K562 (cell line): ENCODE data around the gene MAP3K19. TPM values are rescaled to one million over a fixed set of nuclear protein-coding genes. Genes with fewer than 3 reads are reported as not detected.
"Not testable (repeated sequence)": the region's sequence is repeated elsewhere in the genome, so short reads cannot be mapped to it uniquely, and the experiment has no call there.

Experiments used
- ATAC-seq: fragments of 200-7000 bp; cut with Tn5 transposase; 3 replicates; pipeline ENCODE4 v1.9.1; 2020; ENCODE audit warnings: moderate library complexity
- BruUV-seq: library from RNA; stranded (reverse); fragments of 400-500 nt; replicated peaks from 2 replicates; lab custom pipeline; 2021; lab: Mats Ljungman, UMichigan
- CTCF ChIA-PET: fragments of 300-600 bp; formaldehyde crosslinking; extraction: SDS; loops from one replicate; lab custom pipeline; 2021; ENCODE audit warnings: low intra/inter-chr PET ratio; lab: Yijun Ruan, JAX
- POLR2A ChIA-PET: fragments of 300-600, 350-650 bp; sonication (Branson Sonifier 250); formaldehyde crosslinking; extraction: SDS; loops from one replicate; lab custom pipeline; 2021; ENCODE audit warnings: antibody characterized with exemption, inconsistent platforms; lab: Yijun Ruan, JAX
- DNase-seq, 4 experiments: peaks; one replicate each; pipeline versions ENCODE4 v3.0.0 to v3.0.0-alpha.2; 2011 to 2018; ENCODE audit warnings: low spot score in 3 of 4, mixed read lengths in 3 of 4; ENCODE audit errors: extremely low read depth in 1 of 4
- FAIRE-seq: peaks from 2 replicates; lab custom pipeline; 2011; peaks lifted over from hg19 to GRCh38; lab: Jason Lieb, UNC
- H2AFZ ChIP-seq: 2 replicates; pipeline ENCODE4 v1.6.0; 2011; ENCODE audit warnings: low read depth, low read length, control low read depth, inconsistent platforms
- H3K27ac ChIP-seq: fragments of 200-600 bp; 3 replicates; pipeline ENCODE4 v1.8.0; 2011; ENCODE audit warnings: low read depth, mild to moderate bottlenecking, control low read depth, inconsistent platforms, low read length, moderate library complexity, mixed read lengths; ENCODE audit errors: extremely low read depth
- H3K27me3 ChIP-seq, 2 experiments: fragments of 300-600 bp in 1 of 2; 2 replicates in 1 of 2; 3 replicates in 1 of 2; pipeline versions ENCODE4 v1.6.0 to v1.8.0; 2011; ENCODE audit warnings: inconsistent platforms in 2 of 2, low read length in 2 of 2, mild to moderate bottlenecking in 1 of 2, mixed read lengths in 1 of 2, moderate library complexity in 1 of 2; ENCODE audit not compliant: control insufficient read depth in 2 of 2, insufficient read depth in 2 of 2
- H3K36me3 ChIP-seq: fragments of 300-600 bp; 3 replicates; pipeline ENCODE4 v1.8.0; 2011; ENCODE audit warnings: mild to moderate bottlenecking, low read length, inconsistent platforms; ENCODE audit not compliant: control insufficient read depth, insufficient read depth
- H3K4me1 ChIP-seq, 2 experiments: fragments of 200-600 bp in 1 of 2; replicated peaks in 1 of 2; 2 replicates in 1 of 2; 3 replicates in 1 of 2; pipeline versions ENCODE4 v1.5.1 to v1.8.0; 2011; ENCODE audit warnings: inconsistent platforms in 2 of 2, low read length in 2 of 2, mild to moderate bottlenecking in 1 of 2, mixed read lengths in 1 of 2, moderate library complexity in 1 of 2; ENCODE audit not compliant: control insufficient read depth in 2 of 2, insufficient read depth in 2 of 2
- H3K4me2 ChIP-seq: 2 replicates; pipeline ENCODE4 v1.6.1; 2011; ENCODE audit warnings: low read length, control low read depth, inconsistent platforms, mixed read lengths; ENCODE audit not compliant: insufficient read depth
- H3K4me3 ChIP-seq: fragments of 200-600 bp; sonication (generic), shearing (Covaris generic); 2 replicates; pipeline ENCODE4 v1.5.1; 2016; ENCODE audit warnings: control low read depth, inconsistent platforms
- H3K79me2 ChIP-seq: fragments of 200-600 bp; 3 replicates; pipeline ENCODE4 v1.8.0; 2011; ENCODE audit warnings: low read length, inconsistent platforms; ENCODE audit not compliant: control insufficient read depth, insufficient read depth
- H3K9ac ChIP-seq, 2 experiments: 2 replicates each; pipeline versions ENCODE4 v1.6.0 to v1.6.1; 2011; ENCODE audit warnings: low read depth in 2 of 2, low read length in 2 of 2, control low read depth in 1 of 2, inconsistent platforms in 1 of 2, mild to moderate bottlenecking in 1 of 2, mixed read lengths in 1 of 2; ENCODE audit not compliant: insufficient read depth in 1 of 2
- H3K9me1 ChIP-seq: one replicate; pipeline ENCODE4 v1.6.0; 2011; ENCODE audit warnings: inconsistent platforms, mild to moderate bottlenecking, low read length, moderate library complexity; ENCODE audit not compliant: control insufficient read depth, insufficient read depth
- H3K9me3 ChIP-seq: replicated peaks from 2 replicates; pipeline ENCODE4 v1.5.1; 2011; ENCODE audit warnings: low read depth, low read length, inconsistent platforms; ENCODE audit not compliant: control insufficient read depth, insufficient read depth
- H4K20me1 ChIP-seq: replicated peaks from 2 replicates; pipeline ENCODE4 v1.6.1; 2011; ENCODE audit warnings: low read length, inconsistent platforms, mixed read lengths; ENCODE audit not compliant: control insufficient read depth, insufficient read depth
- ARID1B ChIP-seq: fragments of 450-650 bp; IDR thresholded peaks from 2 replicates; pipeline ENCODE4 v1.6.1; 2016; ENCODE audit warnings: antibody characterized with exemption, mild to moderate bottlenecking, inconsistent platforms
- C11orf30 ChIP-seq: fragments of 450-650 bp; IDR thresholded peaks from 2 replicates; pipeline ENCODE4 v1.6.1; 2016; ENCODE audit warnings: low read depth, mild to moderate bottlenecking
- CBFA2T2 ChIP-seq: fragments of 450-650 bp; conservative IDR thresholded peaks from 2 replicates; pipeline ENCODE4 v1.6.1; 2017; ENCODE audit warnings: mild to moderate bottlenecking
- DPF2 ChIP-seq: fragments of 450-650 bp; IDR thresholded peaks from 2 replicates; pipeline ENCODE4 v1.6.1; 2016
- JUND ChIP-seq, 2 experiments: IDR thresholded peaks; 2 replicates in 1 of 2; 3 replicates in 1 of 2; pipeline ENCODE4 v1.6.1; 2011; ENCODE audit warnings: borderline replicate concordance in 2 of 2, low read depth in 2 of 2, low read length in 2 of 2, improper control_type of control experiment in 1 of 2, missing biosample characterization in 1 of 2, missing genetic modification characterization in 1 of 2, missing genetic modification reagents in 1 of 2
- KLF1 ChIP-seq: fragments of 450-650 bp; IDR thresholded peaks from 2 replicates; pipeline ENCODE4 v1.6.1; 2016; ENCODE audit warnings: missing genetic modification characterization, missing compliant biosample characterization
- MAFG ChIP-seq: fragments of 450-650 bp; conservative IDR thresholded peaks from 2 replicates; pipeline ENCODE4 v1.6.1; 2016; ENCODE audit warnings: missing genetic modification characterization, missing compliant biosample characterization
- NFE2 ChIP-seq: IDR thresholded peaks from 2 replicates; pipeline ENCODE4 v1.6.1; 2014; ENCODE audit warnings: antibody characterized with exemption, low read depth
- NFE2L1 ChIP-seq: fragments of 450-650 bp; IDR thresholded peaks from 2 replicates; pipeline ENCODE4 v1.6.1; 2016; ENCODE audit warnings: missing genetic modification characterization, low read depth, mild to moderate bottlenecking, missing compliant biosample characterization, moderate library complexity, borderline replicate concordance
- SMARCA4 ChIP-seq: fragments of 450-650 bp; IDR thresholded peaks from 2 replicates; pipeline ENCODE4 v1.6.1; 2016
- SMARCE1 ChIP-seq: fragments of 450-650 bp; IDR thresholded peaks from 2 replicates; pipeline ENCODE4 v1.7.1; 2016; ENCODE audit warnings: mild to moderate bottlenecking
- ZEB2 ChIP-seq: fragments of 450-650 bp; IDR thresholded peaks from 2 replicates; pipeline ENCODE4 v1.6.1; 2016
- ZNF197 ChIP-seq: fragments of 200-800 bp; sonication (Bioruptor generic); IDR thresholded peaks from 2 replicates; pipeline ENCODE4 v1.6.1; 2016; ENCODE audit warnings: low read depth, missing genetic modification characterization, missing compliant biosample characterization
- ZNF316 ChIP-seq: fragments of 450-650 bp; IDR thresholded peaks from 2 replicates; pipeline ENCODE4 v1.6.1; 2016
- ZNF384 ChIP-seq: IDR thresholded peaks from 2 replicates; pipeline ENCODE4 v1.6.1; 2012; ENCODE audit warnings: low read depth, low read length, improper control_type of control experiment
- ZNF561 ChIP-seq: fragments of 450-650 bp; formaldehyde crosslinking; conservative IDR thresholded peaks from 2 replicates; pipeline ENCODE4 v1.4.0; 2020; ENCODE audit warnings: mild to moderate bottlenecking, moderate library complexity
- ZNF766 ChIP-seq: fragments of 200-800 bp; sonication (Bioruptor generic); conservative IDR thresholded peaks from 2 replicates; pipeline ENCODE4 v1.6.1; 2016; ENCODE audit warnings: missing genetic modification characterization, missing compliant biosample characterization
- WGBS: fragments of 100-300 bp; shearing (Covaris generic); methylation state at CpG from one replicate; pipeline ENCODE4 v1.1.6; 2016; ENCODE audit warnings: low coverage, mixed read lengths; ENCODE audit not compliant: insufficient coverage; ENCODE audit errors: missing lambda C conversion rate; 5-methylcytosine and 5-hydroxymethylcytosine counted together
- in situ Hi-C: fragments of 300-500 bp; cut with MboI; formaldehyde crosslinking; loops from 4 replicates; pipeline ENCODE4 v1.15.0; 2018; ENCODE audit warnings: inconsistent platforms, mixed read lengths
- intact Hi-C: fragments of 100-400 bp; cut with micrococcal nuclease; formaldehyde crosslinking; loops from 2 replicates; pipeline ENCODE4 v1.14.2; 2022
- polyA plus RNA-seq, 8 experiments: library from polyadenylated mRNA; depleted of rRNA in 4 of 8; stranded (reverse) in 5 of 8; unstranded in 3 of 8; fragments of >200 nt; fragmentation: Nextera tagmentation in 2 of 8; fragmentation: Illumina TruSeq in 1 of 8; extraction: Ambion mirVana in 2 of 8; extraction: Trizol in 1 of 8; gene quantifications; 2 replicates each; pipeline versions ENCODE4 v1.2.1 to v1.2.3, GENCODE V29; 2011 to 2014; ENCODE audit warnings: inconsistent platforms in 1 of 8, missing spikeins in 1 of 8
- total RNA-seq, 7 experiments: library from RNA; depleted of rRNA in 6 of 7; stranded (reverse); fragments of >200 nt in 6 of 7; fragmentation: Illumina TruSeq in 2 of 7; extraction: Trizol in 2 of 7; gene quantifications; 2 replicates each; pipeline versions ENCODE4 v1.2.1 to v1.2.3, GENCODE V29; 2011 to 2021; ENCODE audit warnings: low replicate concordance in 1 of 7
- TF ChIP-seq, protein P1 (sequence below): fragments of 450-650 bp; IDR thresholded peaks from 2 replicates; pipeline ENCODE4 v1.6.1; 2016; ENCODE audit warnings: low read depth, mild to moderate bottlenecking, moderate library complexity
- TF ChIP-seq, protein P2 (sequence below), 2 experiments: fragments of 250-450 bp in 1 of 2; fragments of 450-650 bp in 1 of 2; sonication (Bioruptor Pico) in 1 of 2; IDR thresholded peaks; 2 replicates each; pipeline versions ENCODE4 v1.6.1 to v1.8.0; 2016 to 2021; ENCODE audit warnings: mild to moderate bottlenecking in 2 of 2, moderate library complexity in 2 of 2, missing compliant biosample characterization in 1 of 2, missing genetic modification characterization in 1 of 2
- TF ChIP-seq, protein P3 (sequence below), 2 experiments: fragments of 450-650 bp in 1 of 2; sonication (generic) in 1 of 2; formaldehyde crosslinking in 1 of 2; IDR thresholded peaks in 1 of 2; conservative IDR thresholded peaks in 1 of 2; 2 replicates each; pipeline versions ENCODE4 v1.6.1 to v1.8.1; 2016 to 2023; ENCODE audit warnings: mild to moderate bottlenecking in 2 of 2, moderate library complexity in 2 of 2, inconsistent platforms in 1 of 2, missing genetic modification reagents in 1 of 2

The MAP3K19 gene
- total and polyA plus RNA-seq, 9 of the 15 experiments (the other 6 are each of a cell fraction or from before 2014, with no cell fraction given): 0.29 TPM; not detected in 8

DNA sequence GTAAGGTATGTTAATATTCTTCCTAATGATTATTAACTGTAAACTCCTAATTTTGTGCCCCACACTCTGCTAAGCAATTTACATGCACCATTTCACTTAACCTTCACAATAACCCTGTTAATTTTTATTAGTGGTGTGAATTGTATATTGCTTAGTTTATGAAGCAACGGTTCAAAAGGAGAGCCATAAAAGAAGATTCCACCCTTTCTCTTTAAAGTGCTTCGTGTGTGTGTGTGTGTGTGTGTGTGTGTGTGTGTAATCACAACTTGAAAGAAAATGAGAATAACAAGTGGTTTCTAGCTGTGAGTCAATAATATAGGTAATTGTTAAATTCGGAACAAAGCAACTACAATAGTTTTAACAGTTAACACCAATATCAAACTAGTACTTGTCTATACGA is 68.0 kb downstream of the MAP3K19 start (continued):
- TF ChIP-seq, protein P1, sequence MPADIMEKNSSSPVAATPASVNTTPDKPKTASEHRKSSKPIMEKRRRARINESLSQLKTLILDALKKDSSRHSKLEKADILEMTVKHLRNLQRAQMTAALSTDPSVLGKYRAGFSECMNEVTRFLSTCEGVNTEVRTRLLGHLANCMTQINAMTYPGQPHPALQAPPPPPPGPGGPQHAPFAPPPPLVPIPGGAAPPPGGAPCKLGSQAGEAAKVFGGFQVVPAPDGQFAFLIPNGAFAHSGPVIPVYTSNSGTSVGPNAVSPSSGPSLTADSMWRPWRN: no peak
- TF ChIP-seq, protein P2, sequence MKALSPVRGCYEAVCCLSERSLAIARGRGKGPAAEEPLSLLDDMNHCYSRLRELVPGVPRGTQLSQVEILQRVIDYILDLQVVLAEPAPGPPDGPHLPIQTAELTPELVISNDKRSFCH (CRISPR knock-in tag; IDR thresholded peaks at IDR 0.05): no peak
- TF ChIP-seq, protein P2 (tag; IDR thresholded peaks at IDR 0.05): no peak
- TF ChIP-seq CBFA2T2: no peak
- no peak for TF ChIP-seq ZNF197 (CRISPR knock-in tag)
- TF ChIP-seq ZNF561 (CRISPR knock-in tag): no peak
- no peak for TF ChIP-seq ZNF766 (CRISPR knock-in tag)
- TF ChIP-seq KLF1 (tag): no peak

DNA sequence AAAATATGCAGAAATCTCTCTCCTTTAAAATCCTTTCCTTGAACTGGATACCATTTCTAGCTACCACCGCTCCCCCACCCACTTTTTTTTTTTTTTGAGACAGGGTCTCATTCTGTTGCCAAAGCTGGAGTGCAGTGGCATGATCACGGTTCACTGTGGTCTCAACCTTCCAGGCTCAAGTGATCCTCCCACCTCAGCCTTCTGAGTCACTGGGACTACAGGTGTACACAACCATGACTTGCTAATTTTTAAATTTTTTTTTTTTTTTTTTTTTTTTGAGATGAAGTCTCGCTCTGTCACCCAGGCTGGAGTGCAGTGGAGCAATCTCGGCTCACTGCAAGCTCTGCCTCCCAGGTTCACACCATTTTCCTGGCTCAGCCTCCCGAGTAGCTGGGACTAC is 70.1 kb downstream of the MAP3K19 start:
- H3K27ac ChIP-seq; H3K9me1 ChIP-seq; CTCF ChIA-PET; H3K4me1 ChIP-seq; DNase-seq; H3K9me3 ChIP-seq; H3K79me2 ChIP-seq; H2AFZ ChIP-seq; H4K20me1 ChIP-seq; BruUV-seq; H3K9ac ChIP-seq; intact Hi-C loops; H3K36me3 ChIP-seq; H3K4me3 ChIP-seq; H3K4me2 ChIP-seq; FAIRE-seq; TF ChIP-seq JUND (tag; IDR thresholded peaks at IDR 0.05; ENCODE audit: borderline replicate concordance, low read depth, low read length): not testable (repeated sequence)
- 5% methylated on average over 3 of the region's 5 CpGs for WGBS
- in situ Hi-C loops: loop anchor here (25.0 kb wide), 1 partner anchor 1410 kb away; no protein-coding TSS in a partner anchor
- peak; percentile 62; the same call in 2 of the 3 replicates for ATAC-seq
- POLR2A ChIA-PET: interaction anchor here (0.6 to 0.7 kb wide), 2 partner anchors 15 to 78 kb away, joined by 3 read pairs; no protein-coding TSS in a partner anchor
- H3K27me3 ChIP-seq: peaks cover 2 to 20% of the 10 kb centered on the region in 2 experiments; a peak in 3 of 5 replicates
- TF ChIP-seq NFE2L1 (0 out of 2 replicates have a peak, but pooled peaks have one; percentile 33), ZEB2 (peak; percentile 45; the same call in 1 of the 2 replicates), ARID1B (peak; percentile 46; the same call in 1 of the 2 replicates), C11orf30 (peak; percentile 59; the same call in 1 of the 2 replicates), NFE2 (peak; percentile 70), MAFG (peak; percentile 70), SMARCA4 (peak; percentile 50; the same call in 1 of the 2 replicates), SMARCE1 (peak; percentile 47; the same call in 1 of the 2 replicates), JUND (IDR thresholded peaks at IDR 0.05; ENCODE audit: borderline replicate concordance, low read depth, low read length) (peak; percentile 17; the same call in 1 of the 2 replicates), ZNF384 (peak; percentile 48; the same call in 1 of the 2 replicates), ZNF316 (peak; percentile 80), DPF2 (peak; percentile 61; the same call in 1 of the 2 replicates)
- TF ChIP-seq, protein P3, sequence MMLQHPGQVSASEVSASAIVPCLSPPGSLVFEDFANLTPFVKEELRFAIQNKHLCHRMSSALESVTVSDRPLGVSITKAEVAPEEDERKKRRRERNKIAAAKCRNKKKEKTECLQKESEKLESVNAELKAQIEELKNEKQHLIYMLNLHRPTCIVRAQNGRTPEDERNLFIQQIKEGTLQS (IDR thresholded peaks at IDR 0.05): peak; percentile 26; the same call in 1 of the 2 replicates
- TF ChIP-seq, protein P3 (CRISPR knock-in tag; conservative IDR thresholded peaks at IDR 0.05): not testable (repeated sequence)
